Measurements from ENCODE around the gene FAM171A2.

FAM171A2 gene

GRCh38 chr17:44321246-44322120, 42.2 kb downstream of the FAM171A2 start:
- H3K9ac ChIP-seq (ENCODE audit: low read length), result no peak overlapping the region
- no peak overlapping the region for H3K27ac ChIP-seq (ENCODE audit: low read length)
- H3K27me3 ChIP-seq (replicated peaks; ENCODE audit: insufficient read depth, low read length), result peaks cover 5% of the 10 kb centered on the region
- no peaks in the 10 kb centered on the region for H3K9me3 ChIP-seq (replicated peaks; ENCODE audit: insufficient read depth, low read length)
- H3K4me2 ChIP-seq (ENCODE audit: low read depth, low read length), result no peak overlapping the region
- H4K20me1 ChIP-seq (ENCODE audit: insufficient read depth, low read length), result no peaks in the 10 kb centered on the region
- no peaks in the 10 kb centered on the region for H3K9me2 ChIP-seq (replicated peaks; ENCODE audit: insufficient read depth, low read length)
- TF ChIP-seq EZH2phosphoT487 (IDR thresholded peaks at IDR 0.05; ENCODE audit: low read length), result no peak
- TF ChIP-seq CTCF (IDR thresholded peaks at IDR 0.05; ENCODE audit: low read length), result no peak
- TF ChIP-seq EZH2 (optimal IDR thresholded peaks at IDR 0.05; ENCODE audit: low read depth, low read length), result no peak
- peaks cover 22% of the 10 kb centered on the region for H3F3A ChIP-seq (ENCODE audit: insufficient read depth, low read length)
- H3K4me3 ChIP-seq (ENCODE audit: low read length), result no peak overlapping the region
- peaks cover 22% of the 10 kb centered on the region for H3K79me2 ChIP-seq (ENCODE audit: low read length)
- peaks cover 3% of the 10 kb centered on the region; the same call in 1 of the 2 replicates for H3K4me1 ChIP-seq (ENCODE audit: low read length)
- no peak for DNase-seq
- no peak overlapping the region for H2AFZ ChIP-seq (ENCODE audit: low read length)
- H3K36me3 ChIP-seq (replicated peaks; ENCODE audit: insufficient read depth, low read length), result no peaks in the 10 kb centered on the region; the same call in 1 of the 2 replicates

GRCh38 chr17:44320066-44320465, 43.6 kb downstream of the FAM171A2 start:
- Histone ChIP-seq H2AFZ (ENCODE audit: low read length) (no peak overlapping the region), H3K9me2 (replicated peaks; ENCODE audit: insufficient read depth, low read length) (no peaks in the 10 kb centered on the region), H3K36me3 (replicated peaks; ENCODE audit: insufficient read depth, low read length) (no peaks in the 10 kb centered on the region; the same call in 1 of the 2 replicates), H3K27me3 (replicated peaks; ENCODE audit: insufficient read depth, low read length) (peaks cover 17% of the 10 kb centered on the region), H3K79me2 (ENCODE audit: low read length) (peaks cover 22% of the 10 kb centered on the region), H3K27ac (ENCODE audit: low read length) (no peak overlapping the region), H4K20me1 (ENCODE audit: insufficient read depth, low read length) (no peaks in the 10 kb centered on the region), H3K4me2 (ENCODE audit: low read depth, low read length) (no peak overlapping the region), H3K4me1 (ENCODE audit: low read length) (peaks cover 3% of the 10 kb centered on the region; the same call in 1 of the 2 replicates), H3F3A (ENCODE audit: insufficient read depth, low read length) (peaks cover 7% of the 10 kb centered on the region), H3K9ac (ENCODE audit: low read length) (no peak overlapping the region), H3K9me3 (replicated peaks; ENCODE audit: insufficient read depth, low read length) (no peaks in the 10 kb centered on the region), H3K4me3 (ENCODE audit: low read length) (no peak overlapping the region)
- no peak for TF ChIP-seq EZH2phosphoT487 (IDR thresholded peaks at IDR 0.05; ENCODE audit: low read length)
- TF ChIP-seq CTCF (IDR thresholded peaks at IDR 0.05; ENCODE audit: low read length), result no peak
- TF ChIP-seq EZH2 (optimal IDR thresholded peaks at IDR 0.05; ENCODE audit: low read depth, low read length), result no peak
- no peak for DNase-seq

- Histone ChIP-seq H3K36me3 (replicated peaks; ENCODE audit: insufficient read depth, low read length) (no peaks in the 10 kb centered on the region; the same call in 1 of the 2 replicates), H3K27me3 (replicated peaks; ENCODE audit: insufficient read depth, low read length) (peaks cover 30% of the 10 kb centered on the region), H4K20me1 (ENCODE audit: insufficient read depth, low read length) (no peaks in the 10 kb centered on the region), H2AFZ (ENCODE audit: low read length) (no peak overlapping the region), H3K4me3 (ENCODE audit: low read length) (no peak overlapping the region), H3K4me2 (ENCODE audit: low read depth, low read length) (no peak overlapping the region), H3F3A (ENCODE audit: insufficient read depth, low read length) (0 out of 2 replicates have a peak, but pooled peaks cover 4% of the 10 kb centered on the region), H3K4me1 (ENCODE audit: low read length) (no peaks in the 10 kb centered on the region), H3K27ac (ENCODE audit: low read length) (no peak overlapping the region), H3K79me2 (ENCODE audit: low read length) (peaks cover 10% of the 10 kb centered on the region), H3K9ac (ENCODE audit: low read length) (no peak overlapping the region), H3K9me3 (replicated peaks; ENCODE audit: insufficient read depth, low read length) (no peaks in the 10 kb centered on the region), H3K9me2 (replicated peaks; ENCODE audit: insufficient read depth, low read length) (no peaks in the 10 kb centered on the region)
- no peak for TF ChIP-seq EZH2phosphoT487 (IDR thresholded peaks at IDR 0.05; ENCODE audit: low read length)
- TF ChIP-seq CTCF (IDR thresholded peaks at IDR 0.05; ENCODE audit: low read length), result no peak
- no peak for TF ChIP-seq EZH2 (optimal IDR thresholded peaks at IDR 0.05; ENCODE audit: low read depth, low read length)
- DNase-seq, result no peak
Measured at GRCh38 chr17:44318077-44318892, 45.4 kb downstream of the FAM171A2 start.
